A549 (cell line): ENCODE data around the gene NPHS2. TPM values are rescaled to one million over a fixed set of nuclear protein-coding genes. Genes with fewer than 3 reads are reported as not detected.

Experiments used
- ATAC-seq, 2 experiments: fragments of 200-7000 bp in 1 of 2; fragments of >200 bp in 1 of 2; cut with Nextera tagmentation in 1 of 2; cut with Tn5 transposase in 1 of 2; 3 replicates each; pipeline versions ENCODE4 v1.8.0 to v1.9.1; 2018 to 2020; ENCODE audit warnings: mild to moderate bottlenecking in 1 of 2, moderate library complexity in 1 of 2
- CTCF ChIA-PET: fragments of 300-600 bp; sonication (Branson Sonifier 250); formaldehyde crosslinking; extraction: SDS; loops from one replicate; lab custom pipeline; 2021; ENCODE audit warnings: antibody characterized with exemption, inconsistent platforms; lab: Yijun Ruan, JAX
- POLR2A ChIA-PET: fragments of 350-600 bp; formaldehyde crosslinking; extraction: SDS; loops from one replicate; lab custom pipeline; 2021; ENCODE audit warnings: antibody characterized with exemption, inconsistent platforms; lab: Yijun Ruan, JAX
- DNase-seq, 2 experiments: peaks; one replicate each; pipeline versions ENCODE4 v3.0.0 to v3.0.0-alpha.2; 2011 to 2016; ENCODE audit warnings: low read depth in 1 of 2, low spot score in 1 of 2
- FAIRE-seq: peaks from 2 replicates; lab custom pipeline; 2011; peaks lifted over from hg19 to GRCh38; lab: Jason Lieb, UNC
- H3K27ac ChIP-seq, 2 experiments: fragments of >200 bp; sonication (Bioruptor Twin); formaldehyde crosslinking; 3 replicates each; pipeline ENCODE4 v1.5.1; 2016 to 2017
- H3K4me1 ChIP-seq: fragments of >200 bp; sonication (Bioruptor Twin); formaldehyde crosslinking; 3 replicates; pipeline ENCODE4 v1.6.1; 2016
- H3K4me2 ChIP-seq: fragments of >200 bp; sonication (Bioruptor Twin); formaldehyde crosslinking; 3 replicates; pipeline ENCODE4 v1.6.1; 2016
- H3K4me3 ChIP-seq: fragments of >200 bp; sonication (Bioruptor Twin); formaldehyde crosslinking; 3 replicates; pipeline ENCODE4 v1.5.1; 2016
- H3K9me3 ChIP-seq: fragments of >200 bp; sonication (Bioruptor Twin); formaldehyde crosslinking; 3 replicates; pipeline ENCODE4 v1.6.1; 2016
- BCL3 ChIP-seq: fragments of >200 bp; sonication (Bioruptor Twin); formaldehyde crosslinking; IDR thresholded peaks from 3 replicates; pipeline ENCODE4 v1.6.1; 2016
- ELK1 ChIP-seq: fragments of 150-350 bp; IDR thresholded peaks from 2 replicates; pipeline ENCODE4 v1.6.1; 2014; ENCODE audit warnings: low read depth, mild to moderate bottlenecking, low read length
- FOSB ChIP-seq: fragments of 250-450 bp; sonication (Bioruptor Pico); IDR thresholded peaks from 2 replicates; pipeline ENCODE4 v1.5.0; 2020; ENCODE audit warnings: mild to moderate bottlenecking, moderate library complexity
- HEYL ChIP-seq: fragments of 250-450 bp; sonication (Bioruptor Pico); IDR thresholded peaks from 2 replicates; pipeline ENCODE4 v1.8.0; 2021; ENCODE audit warnings: mild to moderate bottlenecking, moderate library complexity
- HOXA7 ChIP-seq: fragments of 250-450 bp; sonication (Bioruptor Pico); IDR thresholded peaks from 2 replicates; pipeline ENCODE4 v1.5.0; 2020; ENCODE audit warnings: mild to moderate bottlenecking, moderate library complexity
- MYC ChIP-seq: IDR thresholded peaks from 2 replicates; pipeline ENCODE4 v1.6.1; 2012; ENCODE audit warnings: mild to moderate bottlenecking, inconsistent platforms, low read length, improper control_type of control experiment, borderline replicate concordance
- NR3C1 ChIP-seq: fragments of >200 bp; sonication (Bioruptor Twin); formaldehyde crosslinking; IDR thresholded peaks from 3 replicates; pipeline ENCODE4 v1.6.1; 2017
- PBX3 ChIP-seq: IDR thresholded peaks from 2 replicates; pipeline ENCODE4 v1.6.1; 2012
- RARB ChIP-seq: fragments of 250-450 bp; sonication (Bioruptor Pico); IDR thresholded peaks from 2 replicates; pipeline ENCODE4 v1.8.0; 2021; ENCODE audit warnings: mild to moderate bottlenecking, moderate library complexity
- REST ChIP-seq: fragments of 200-600 bp; sonication (generic); IDR thresholded peaks from 2 replicates; pipeline ENCODE4 v1.6.1; 2016; ENCODE audit warnings: antibody characterized with exemption, mild to moderate bottlenecking, moderate library complexity
- SREBF2 ChIP-seq: fragments of 450-650 bp; IDR thresholded peaks from 2 replicates; pipeline ENCODE4 v1.6.1; 2014; ENCODE audit warnings: mild to moderate bottlenecking, moderate library complexity
- WGBS: methylation state at CpG from one replicate; pipeline ENCODE4 v1.1.6; 2017; ENCODE audit errors: missing lambda C conversion rate; 5-methylcytosine and 5-hydroxymethylcytosine counted together
- polyA plus RNA-seq, 4 experiments: library from polyadenylated mRNA; depleted of rRNA in 3 of 4; stranded (reverse); fragments of >200 nt; fragmentation: RNase III in 1 of 4; extraction: RNeasy Plus Mini Kit Qiagen cat#74134 plus additional on column Dnase treatment in 1 of 4; gene quantifications; 2 replicates in 3 of 4; 3 replicates in 1 of 4; pipeline ENCODE4 v1.2.3, GENCODE V29; 2011 to 2017
- small RNA-seq, 6 experiments: library from RNA; depleted of rRNA; stranded (forward); fragments of <200 nt; gene quantifications; one replicate each; pipeline ENCODE3, GENCODE V24; 2012

Gene NPHS2
- polyA plus RNA-seq, 2 of the 4 experiments (the other 2 are of a cell fraction) = not detected

- ATAC-seq (no peak), FAIRE-seq (no peak), DNase-seq (no peak)
- ChIA-PET CTCF (interaction anchor here (1.5 kb wide), 1 partner anchor 94 kb away, joined by 8 read pairs; no protein-coding TSS in a partner anchor), POLR2A (no interaction called here)
- H3K4me1 ChIP-seq = no peaks in the 10 kb centered on the region
- H3K9me3 ChIP-seq = no peaks in the 10 kb centered on the region
- TF ChIP-seq RARB (CRISPR knock-in tag) = no peak
- TF ChIP-seq ELK1 = no peak
- no peak for TF ChIP-seq NR3C1
- TF ChIP-seq SREBF2 = no peak
- no peak for TF ChIP-seq MYC
- no peak for TF ChIP-seq BCL3
- TF ChIP-seq REST = no peak
- no peak for TF ChIP-seq PBX3
- TF ChIP-seq HOXA7 = no peak
- TF ChIP-seq FOSB = no peak
- no peak for TF ChIP-seq HEYL (CRISPR knock-in tag)
- no peak overlapping the region for H3K27ac ChIP-seq
- WGBS = 14% methylated on average over 6 of the region's 6 CpGs
- no peak overlapping the region for H3K4me2 ChIP-seq
- H3K4me3 ChIP-seq = no peak overlapping the region
Observed at GRCh38 chr1:179506199-179506598, 69.5 kb downstream of the NPHS2 start.

Small RNAs within 50 kb of the gene (small RNA-seq; reads per million reads assigned to genes)
- gene RNU5F-2P = 0 to 0.43 (median 0) reads per million in 6 experiments

Other genes with a start within 250 kb of the NPHS2 start
- gene AXDND1, start 210.0 kb downstream of the NPHS2 start, polyA plus RNA-seq (2011; rRNA removed) = 0.56 and 0.71 TPM in 2 replicates
- gene AXDND1, start 210.0 kb downstream of the NPHS2 start, polyA plus RNA-seq (2017; fragmentation: RNase III; extraction: RNeasy Plus Mini Kit Qiagen cat#74134 plus additional on column Dnase treatment) = 0.22 to 0.34 TPM (median 0.30 TPM) in 3 replicates
- gene TDRD5, start 15.9 kb upstream of the NPHS2 start, polyA plus RNA-seq (2011; rRNA removed) = 0.37 TPM in 2 replicates
- gene TDRD5, start 15.9 kb upstream of the NPHS2 start, polyA plus RNA-seq (2017; fragmentation: RNase III; extraction: RNeasy Plus Mini Kit Qiagen cat#74134 plus additional on column Dnase treatment) = 0.08 to 0.29 TPM (median 0.26 TPM) in 3 replicates
- gene FAM163A, start 167.3 kb upstream of the NPHS2 start, polyA plus RNA-seq (2011; rRNA removed) = not detected in 2 replicates
- not detected in 3 replicates for gene FAM163A, start 167.3 kb upstream of the NPHS2 start, polyA plus RNA-seq (2017; fragmentation: RNase III; extraction: RNeasy Plus Mini Kit Qiagen cat#74134 plus additional on column Dnase treatment)